Stomach smooth muscle (tissue), 2 donors: Measurements from ENCODE around the gene GNA12.
"Not testable (repeated sequence)": the region's sequence is repeated elsewhere in the genome, so short reads cannot be mapped to it uniquely, and the experiment has no call there.

Experiments
- H3K27ac ChIP-seq: one replicate; pipeline ENCODE4 v1.7.0; 2013; ENCODE audit warnings: mild to moderate bottlenecking, low read length, inconsistent platforms
- H3K27me3 ChIP-seq, 2 donors: one replicate each; pipeline ENCODE4 v1.7.0; 2013; ENCODE audit warnings: low read length in 2 of 2; ENCODE audit not compliant: insufficient read depth in 2 of 2, control insufficient read depth in 1 of 2
- H3K36me3 ChIP-seq, 2 donors: one replicate each; pipeline ENCODE4 v1.7.0; 2013; ENCODE audit warnings: low read length in 2 of 2; ENCODE audit not compliant: control insufficient read depth in 2 of 2, insufficient read depth in 2 of 2
- H3K4me1 ChIP-seq: one replicate; pipeline ENCODE4 v1.7.0; 2013; ENCODE audit warnings: low read length; ENCODE audit not compliant: control insufficient read depth, insufficient read depth
- H3K4me3 ChIP-seq, 2 donors: one replicate each; pipeline ENCODE4 v1.7.0; 2013; ENCODE audit warnings: low read length in 2 of 2
- H3K9ac ChIP-seq, 2 donors: one replicate each; pipeline ENCODE4 v1.7.0; 2013; ENCODE audit warnings: low read length in 2 of 2, mild to moderate bottlenecking in 1 of 2
- H3K9me3 ChIP-seq, 2 donors: one replicate each; pipeline ENCODE4 v1.7.0; 2013; ENCODE audit warnings: low read length in 2 of 2; ENCODE audit not compliant: control insufficient read depth in 2 of 2
- donor health status: healthy.
- donor health status: Pancreatic carcinoma.

GNA12 gene

GRCh38 chr7:2743523-2744185, 100.5 kb downstream of the GNA12 start:
- H3K9me3 ChIP-seq, H3K4me3 ChIP-seq, H3K36me3 ChIP-seq, H3K27me3 ChIP-seq, H3K9ac ChIP-seq, H3K4me1 ChIP-seq, H3K27ac ChIP-seq: not testable (repeated sequence)

- no peaks in the 10 kb centered on the region for H3K27me3 ChIP-seq
- peak overlapping the region; percentile 64 for H3K27ac ChIP-seq
- H3K9ac ChIP-seq: peak overlapping the region in 1 of 2 donors; percentile 4
- no peaks in the 10 kb centered on the region for H3K9me3 ChIP-seq
- H3K4me3 ChIP-seq: no peak overlapping the region
- no peaks in the 10 kb centered on the region for H3K36me3 ChIP-seq
- peaks cover 18% of the 10 kb centered on the region for H3K4me1 ChIP-seq
Measured at GRCh38 chr7:2738766-2739549, 105.2 kb downstream of the GNA12 start.

DNA sequence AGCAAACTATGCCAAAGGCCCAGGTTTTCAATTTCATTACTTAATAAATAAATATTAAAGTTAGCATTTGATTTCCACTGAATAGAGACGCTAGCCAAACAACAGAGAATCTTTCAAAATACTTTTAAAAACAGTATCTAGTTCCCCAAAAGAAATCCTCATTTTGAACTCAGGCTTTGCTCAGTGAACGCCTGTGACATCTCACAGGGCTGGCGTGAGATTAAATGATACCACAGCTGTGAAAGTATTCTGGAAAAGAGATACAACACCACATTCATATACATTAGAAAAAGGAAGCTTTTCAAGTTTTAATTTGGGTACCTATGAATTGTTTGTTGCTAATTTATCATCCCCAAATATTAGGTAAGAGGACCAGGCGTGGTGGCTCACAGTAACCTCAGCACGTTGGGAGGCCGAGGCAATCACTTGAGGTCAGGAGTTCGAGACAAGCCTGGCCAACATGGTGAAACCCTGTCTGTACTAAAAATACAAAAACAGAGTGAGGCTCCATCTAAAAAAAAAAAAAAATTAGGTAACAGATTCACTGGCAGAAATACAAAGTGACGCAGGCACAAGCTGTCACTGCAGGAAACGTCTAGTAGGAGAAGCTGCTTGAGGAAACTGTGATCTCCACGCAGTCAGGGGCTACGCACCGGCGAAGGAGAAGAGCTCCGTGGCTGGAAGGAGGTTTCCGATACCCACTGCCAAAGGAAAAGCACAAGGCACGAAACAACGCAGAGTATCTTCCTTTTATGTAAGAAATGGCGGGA, 106.2 kb downstream of the GNA12 start:
- H3K9ac ChIP-seq: peak overlapping the region in 1 of 2 donors; percentile 4
- H3K36me3 ChIP-seq: no peaks in the 10 kb centered on the region
- peaks cover 21% of the 10 kb centered on the region for H3K4me1 ChIP-seq
- peak overlapping the region; percentile 64 for H3K27ac ChIP-seq
- H3K27me3 ChIP-seq: no peaks in the 10 kb centered on the region
- H3K9me3 ChIP-seq: no peaks in the 10 kb centered on the region
- peak overlapping the region; percentile 17 to 47 for H3K4me3 ChIP-seq

DNA sequence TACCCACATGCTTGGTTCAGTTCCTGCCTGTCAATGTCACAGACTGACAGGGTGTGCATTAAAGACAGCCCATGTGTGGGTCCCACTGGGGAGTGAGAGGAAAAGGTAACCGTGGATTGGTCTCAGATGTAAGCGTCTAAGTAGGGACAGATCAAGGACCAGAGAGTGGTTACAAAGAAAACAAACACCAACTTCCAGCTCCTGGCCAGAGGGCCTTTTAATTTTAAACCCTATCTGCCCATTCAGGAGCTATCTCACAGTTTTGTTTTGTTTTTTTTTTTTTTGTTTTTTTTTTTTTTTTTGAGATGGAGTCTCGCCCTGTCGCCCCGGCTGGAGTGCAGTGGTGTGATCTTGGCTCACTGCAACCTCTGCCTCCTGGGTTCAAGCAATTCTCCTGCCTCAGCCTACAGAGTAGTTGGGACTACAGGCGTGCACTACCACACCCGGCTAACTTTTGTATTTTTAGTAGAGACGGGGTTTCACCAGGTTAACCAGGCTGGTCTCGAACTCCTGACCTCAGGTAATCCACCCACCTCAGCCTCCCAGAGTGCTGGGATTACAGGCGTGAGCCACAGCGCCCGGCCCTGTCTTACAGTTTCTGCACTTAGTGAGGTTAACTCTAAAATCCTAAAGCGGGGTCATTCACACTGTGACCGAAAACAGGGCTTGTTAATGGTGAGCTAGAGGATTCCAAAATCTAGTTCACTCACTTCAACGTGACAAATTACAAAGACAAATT, 106.9 kb downstream of the GNA12 start:
- peaks cover 21% of the 10 kb centered on the region for H3K4me1 ChIP-seq
- not testable (repeated sequence) for H3K9ac ChIP-seq, H3K9me3 ChIP-seq, H3K27me3 ChIP-seq, H3K27ac ChIP-seq, H3K4me3 ChIP-seq, H3K36me3 ChIP-seq

DNA sequence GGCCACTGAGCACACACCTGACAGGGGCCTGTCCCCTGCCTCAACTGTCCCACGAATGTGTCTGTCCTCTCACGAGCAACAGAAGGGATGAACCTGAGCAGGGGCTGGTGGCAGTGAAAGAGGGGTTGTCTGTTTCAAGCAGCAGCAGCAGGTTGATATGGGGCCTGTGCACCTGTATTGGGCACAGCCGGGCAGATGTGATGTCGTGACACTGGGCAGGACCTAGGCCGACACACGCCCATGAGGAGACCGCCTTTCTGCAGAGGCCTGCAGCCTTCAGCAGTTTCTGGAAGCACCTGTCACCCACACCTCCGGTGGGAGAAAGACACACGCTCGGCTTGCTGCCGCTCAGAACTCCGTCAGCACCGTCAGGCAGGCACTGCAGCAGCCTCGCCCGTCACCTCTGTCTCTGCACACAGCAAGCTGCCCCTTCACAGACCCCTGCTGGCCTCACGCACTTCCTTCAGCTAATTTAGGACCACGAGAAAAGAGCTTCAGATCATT, 107.6 kb downstream of the GNA12 start:
- H3K4me1 ChIP-seq: peaks cover 21% of the 10 kb centered on the region
- no peak overlapping the region for H3K4me3 ChIP-seq
- no peak overlapping the region for H3K27ac ChIP-seq
- no peaks in the 10 kb centered on the region for H3K27me3 ChIP-seq
- H3K9me3 ChIP-seq: no peaks in the 10 kb centered on the region
- no peak overlapping the region for H3K9ac ChIP-seq
- H3K36me3 ChIP-seq: no peaks in the 10 kb centered on the region

GRCh38 chr7:2735744-2736143, 108.4 kb downstream of the GNA12 start:
- no peak overlapping the region for H3K4me3 ChIP-seq
- H3K27ac ChIP-seq: no peak overlapping the region

GRCh38 chr7:2734751-2735571, 109.1 kb downstream of the GNA12 start:
- H3K36me3 ChIP-seq: peaks cover 3 to 5% of the 10 kb centered on the region in 2 donors
- H3K4me1 ChIP-seq: peaks cover 30% of the 10 kb centered on the region
- no peak overlapping the region for H3K9ac ChIP-seq
- H3K9me3 ChIP-seq: no peaks in the 10 kb centered on the region
- H3K27me3 ChIP-seq: no peaks in the 10 kb centered on the region
- H3K4me3 ChIP-seq: peak overlapping the region in 1 of 2 donors; percentile 3
- H3K27ac ChIP-seq: no peak overlapping the region

More at GRCh38 chr7:2735744-2736143, 108.4 kb downstream of the GNA12 start:
- H3K9me3 ChIP-seq: no peaks in the 10 kb centered on the region
- H3K36me3 ChIP-seq: peaks cover 3 to 5% of the 10 kb centered on the region in 2 donors
- H3K27me3 ChIP-seq: no peaks in the 10 kb centered on the region
- H3K4me1 ChIP-seq: peaks cover 22% of the 10 kb centered on the region
- H3K9ac ChIP-seq: no peak overlapping the region

- H3K9me3 ChIP-seq: no peaks in the 10 kb centered on the region
- no peak overlapping the region for H3K9ac ChIP-seq
- no peak overlapping the region for H3K4me3 ChIP-seq
- peaks cover 38% of the 10 kb centered on the region for H3K4me1 ChIP-seq
- peaks cover 3 to 5% of the 10 kb centered on the region in 2 donors for H3K36me3 ChIP-seq
- H3K27ac ChIP-seq: no peak overlapping the region
- H3K27me3 ChIP-seq: no peaks in the 10 kb centered on the region
Measured at GRCh38 chr7:2734084-2734686, 109.9 kb downstream of the GNA12 start.

DNA sequence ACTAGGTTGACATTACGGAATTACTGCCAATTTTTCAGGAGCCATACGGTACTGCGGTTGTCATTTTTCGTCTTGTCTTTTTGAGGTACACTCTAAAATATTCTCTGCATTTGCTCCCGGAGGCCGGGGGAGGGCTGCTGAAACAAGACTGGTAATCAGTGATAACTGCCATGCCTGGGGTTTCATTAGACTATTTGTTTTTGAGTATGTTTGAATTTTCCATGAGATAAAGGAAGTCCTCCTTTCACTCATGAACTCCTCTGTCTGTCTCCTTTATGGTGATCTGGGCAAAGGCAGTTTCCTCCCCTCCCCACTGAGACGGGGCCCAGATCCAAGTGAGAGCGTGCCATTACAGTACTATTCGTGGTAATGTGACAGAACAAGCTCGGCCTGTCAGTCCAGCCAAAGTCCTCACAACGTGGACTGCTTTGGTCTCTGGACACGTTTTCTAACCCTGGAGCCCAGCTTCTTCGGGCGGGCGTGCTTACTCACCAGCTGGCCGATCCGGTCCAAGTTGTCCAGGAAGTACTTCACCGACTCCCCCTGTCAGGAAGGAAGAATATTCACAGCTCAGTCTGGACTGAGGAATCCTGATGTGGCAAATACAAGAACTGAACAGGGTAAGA, 111.0 kb downstream of the GNA12 start:
- Histone ChIP-seq H3K9ac (no peak overlapping the region), H3K27me3 (no peaks in the 10 kb centered on the region), H3K36me3 (peaks cover 3 to 5% of the 10 kb centered on the region in 2 donors), H3K27ac (peak overlapping the region; percentile 60), H3K9me3 (no peaks in the 10 kb centered on the region), H3K4me3 (no peak overlapping the region), H3K4me1 (peaks cover 37% of the 10 kb centered on the region)
